Hepatic stellate cell (primary cell): ENCODE results near the gene PIK3C2B.
"Not testable (repeated sequence)": the region's sequence is repeated elsewhere in the genome, so short reads cannot be mapped to it uniquely, and the experiment has no call there.

Source experiments
- DNase-seq: peaks from one replicate; pipeline ENCODE4 v3.0.0; 2011; ENCODE audit warnings: low spot score

Gene PIK3C2B

GRCh38 chr1:204506201-204506968, 11.8 kb upstream of the PIK3C2B start:
- peak; percentile 41 for DNase-seq

GRCh38 chr1:204505674-204506200, 11.1 kb upstream of the PIK3C2B start:
- DNase-seq = no peak

GRCh38 chr1:204503913-204504519, 9.4 kb upstream of the PIK3C2B start:
- DNase-seq = no peak

- peak; percentile 35 for DNase-seq
These were observed 8.7 kb upstream of the PIK3C2B start for GRCh38 chr1:204503122-204503912.

GRCh38 chr1:204502241-204502640, 7.6 kb upstream of the PIK3C2B start:
- no peak for DNase-seq

- no peak for DNase-seq
These were observed 5.2 kb upstream of the PIK3C2B start for GRCh38 chr1:204499511-204500468.

GRCh38 chr1:204498981-204499380, 4.4 kb upstream of the PIK3C2B start:
- no peak for DNase-seq

- DNase-seq = no peak
These were observed 1.2 kb upstream of the PIK3C2B start for GRCh38 chr1:204495777-204496176.

- DNase-seq = no peak
These were observed 611 bp upstream of the PIK3C2B start for GRCh38 chr1:204495078-204495753.

- DNase-seq = peak; percentile 36
These were observed 673 bp downstream of the PIK3C2B start for GRCh38 chr1:204493984-204494280.

- DNase-seq = peak; percentile 41
These were observed 1.2 kb downstream of the PIK3C2B start for GRCh38 chr1:204493145-204493983.

- no peak for DNase-seq
These were observed 3.0 kb downstream of the PIK3C2B start for GRCh38 chr1:204491655-204492054.

- DNase-seq = no peak
These were observed 7.4 kb downstream of the PIK3C2B start for GRCh38 chr1:204487256-204487615.

GRCh38 chr1:204486513-204487255, 7.9 kb downstream of the PIK3C2B start:
- DNase-seq = not testable (repeated sequence)

GRCh38 chr1:204483791-204484190, 10.8 kb downstream of the PIK3C2B start:
- DNase-seq = no peak

GRCh38 chr1:204480515-204480914, 14.1 kb downstream of the PIK3C2B start:
- DNase-seq = no peak

- no peak for DNase-seq
These were observed 15.0 kb downstream of the PIK3C2B start for GRCh38 chr1:204479387-204480136.

- no peak for DNase-seq
These were observed 15.7 kb downstream of the PIK3C2B start for GRCh38 chr1:204478921-204479320.
